ENCODE measurements around the gene NUAK2.

NUAK2 gene

GRCh38 chr1:205279986-205280385 is 41.6 kb downstream of the NUAK2 start:
- Histone ChIP-seq H3K9ac (ENCODE audit: insufficient read length) (no peak overlapping the region), H3K27ac (no peak overlapping the region), H3K9me3 (ENCODE audit: low read depth, low read length) (no peaks in the 10 kb centered on the region), H3K36me3 (ENCODE audit: insufficient read depth, low read length) (no peaks in the 10 kb centered on the region), H3K4me3 (no peak overlapping the region)
- no peak for DNase-seq (ENCODE audit: low read depth, low spot score)
- TF ChIP-seq EZH2 (IDR thresholded peaks at IDR 0.05) (no peak), FOXP2 (optimal IDR thresholded peaks at IDR 0.05; ENCODE audit: control extremely low read depth, extremely low read length, insufficient read depth) (no peak), POLR2AphosphoS5 (IDR thresholded peaks at IDR 0.05; ENCODE audit: borderline replicate concordance, low read depth, low read length) (no peak)

GRCh38 chr1:205276689-205277065 is 44.9 kb downstream of the NUAK2 start:
- no peak overlapping the region for H3K27ac ChIP-seq
- H3K36me3 ChIP-seq (ENCODE audit: insufficient read depth, low read length): no peaks in the 10 kb centered on the region
- H3K9ac ChIP-seq (ENCODE audit: insufficient read length): no peak overlapping the region
- DNase-seq (ENCODE audit: low read depth, low spot score): no peak
- H3K9me3 ChIP-seq (ENCODE audit: low read depth, low read length): no peaks in the 10 kb centered on the region
- no peak overlapping the region for H3K4me3 ChIP-seq
- no peak for TF ChIP-seq EZH2 (IDR thresholded peaks at IDR 0.05)
- TF ChIP-seq POLR2AphosphoS5 (IDR thresholded peaks at IDR 0.05; ENCODE audit: borderline replicate concordance, low read depth, low read length): no peak
- no peak for TF ChIP-seq FOXP2 (optimal IDR thresholded peaks at IDR 0.05; ENCODE audit: control extremely low read depth, extremely low read length, insufficient read depth)

GRCh38 chr1:205275916-205276688 is 45.4 kb downstream of the NUAK2 start:
- no peak for TF ChIP-seq EZH2 (IDR thresholded peaks at IDR 0.05)
- no peak for TF ChIP-seq POLR2AphosphoS5 (IDR thresholded peaks at IDR 0.05; ENCODE audit: borderline replicate concordance, low read depth, low read length)
- no peak for TF ChIP-seq FOXP2 (optimal IDR thresholded peaks at IDR 0.05; ENCODE audit: control extremely low read depth, extremely low read length, insufficient read depth)
- no peak for DNase-seq (ENCODE audit: low read depth, low spot score)
- Histone ChIP-seq H3K27ac (no peak overlapping the region), H3K4me3 (no peak overlapping the region), H3K36me3 (ENCODE audit: insufficient read depth, low read length) (no peaks in the 10 kb centered on the region), H3K9me3 (ENCODE audit: low read depth, low read length) (no peaks in the 10 kb centered on the region), H3K9ac (ENCODE audit: insufficient read length) (no peak overlapping the region)

GRCh38 chr1:205275133-205275532 is 46.4 kb downstream of the NUAK2 start:
- no peak overlapping the region for H3K4me3 ChIP-seq
- H3K27ac ChIP-seq: no peak overlapping the region
- no peak for DNase-seq (ENCODE audit: low read depth, low spot score)
- TF ChIP-seq FOXP2 (optimal IDR thresholded peaks at IDR 0.05; ENCODE audit: control extremely low read depth, extremely low read length, insufficient read depth) (no peak), EZH2 (IDR thresholded peaks at IDR 0.05) (no peak), POLR2AphosphoS5 (IDR thresholded peaks at IDR 0.05; ENCODE audit: borderline replicate concordance, low read depth, low read length) (no peak)
- H3K9ac ChIP-seq (ENCODE audit: insufficient read length): no peak overlapping the region
- no peaks in the 10 kb centered on the region for H3K9me3 ChIP-seq (ENCODE audit: low read depth, low read length)
- no peaks in the 10 kb centered on the region for H3K36me3 ChIP-seq (ENCODE audit: insufficient read depth, low read length)

- no peak overlapping the region for H3K4me3 ChIP-seq
- no peaks in the 10 kb centered on the region for H3K36me3 ChIP-seq (ENCODE audit: insufficient read depth, low read length)
- no peaks in the 10 kb centered on the region for H3K9me3 ChIP-seq (ENCODE audit: low read depth, low read length)
- TF ChIP-seq EZH2 (IDR thresholded peaks at IDR 0.05) (no peak), FOXP2 (optimal IDR thresholded peaks at IDR 0.05; ENCODE audit: control extremely low read depth, extremely low read length, insufficient read depth) (no peak), POLR2AphosphoS5 (IDR thresholded peaks at IDR 0.05; ENCODE audit: borderline replicate concordance, low read depth, low read length) (no peak)
- H3K9ac ChIP-seq (ENCODE audit: insufficient read length): no peak overlapping the region
- H3K27ac ChIP-seq: no peak overlapping the region
- DNase-seq (ENCODE audit: low read depth, low spot score): no peak
Observed at GRCh38 chr1:205274041-205274691, 47.4 kb downstream of the NUAK2 start.

- TF ChIP-seq POLR2AphosphoS5 (IDR thresholded peaks at IDR 0.05; ENCODE audit: borderline replicate concordance, low read depth, low read length) (no peak), FOXP2 (optimal IDR thresholded peaks at IDR 0.05; ENCODE audit: control extremely low read depth, extremely low read length, insufficient read depth) (no peak), EZH2 (IDR thresholded peaks at IDR 0.05) (no peak)
- Histone ChIP-seq H3K4me3 (no peak overlapping the region), H3K27ac (no peak overlapping the region), H3K36me3 (ENCODE audit: insufficient read depth, low read length) (no peaks in the 10 kb centered on the region), H3K9ac (ENCODE audit: insufficient read length) (no peak overlapping the region), H3K9me3 (ENCODE audit: low read depth, low read length) (no peaks in the 10 kb centered on the region)
- DNase-seq (ENCODE audit: low read depth, low spot score): no peak
Observed at GRCh38 chr1:205273551-205273982, 48.0 kb downstream of the NUAK2 start.

GRCh38 chr1:205272536-205272935 is 49.0 kb downstream of the NUAK2 start:
- Histone ChIP-seq H3K9ac (ENCODE audit: insufficient read length) (no peak overlapping the region), H3K36me3 (ENCODE audit: insufficient read depth, low read length) (no peaks in the 10 kb centered on the region), H3K27ac (no peak overlapping the region), H3K4me3 (no peak overlapping the region), H3K9me3 (ENCODE audit: low read depth, low read length) (no peaks in the 10 kb centered on the region)
- no peak for DNase-seq (ENCODE audit: low read depth, low spot score)
- TF ChIP-seq POLR2AphosphoS5 (IDR thresholded peaks at IDR 0.05; ENCODE audit: borderline replicate concordance, low read depth, low read length): no peak

GRCh38 chr1:205271745-205272144 is 49.8 kb downstream of the NUAK2 start:
- Histone ChIP-seq H3K9ac (ENCODE audit: insufficient read length) (no peak overlapping the region), H3K36me3 (ENCODE audit: insufficient read depth, low read length) (no peaks in the 10 kb centered on the region), H3K9me3 (ENCODE audit: low read depth, low read length) (no peaks in the 10 kb centered on the region), H3K27ac (no peak overlapping the region), H3K4me3 (no peak overlapping the region)
- TF ChIP-seq EZH2 (IDR thresholded peaks at IDR 0.05) (no peak), POLR2AphosphoS5 (IDR thresholded peaks at IDR 0.05; ENCODE audit: borderline replicate concordance, low read depth, low read length) (no peak), FOXP2 (optimal IDR thresholded peaks at IDR 0.05; ENCODE audit: control extremely low read depth, extremely low read length, insufficient read depth) (no peak)
- DNase-seq (ENCODE audit: low read depth, low spot score): no peak
